Liver (tissue), 3 donors: ENCODE data around the gene PYM1.

ENCODE experiments used
- RAD21 ChIP-seq, 2 donors: IDR thresholded peaks; 2 replicates each; pipeline ENCODE4 v1.6.1; 2016; ENCODE audit warnings: antibody characterized with exemption in 2 of 2, mild to moderate bottlenecking in 2 of 2
- TAF1 ChIP-seq: conservative IDR thresholded peaks from 2 replicates; pipeline ENCODE4 v1.6.1; 2016; ENCODE audit warnings: antibody characterized with exemption, mild to moderate bottlenecking
- TF ChIP-seq, protein P1 (sequence below): fragments of 150-350 bp; IDR thresholded peaks from 2 replicates; pipeline ENCODE4 v1.5.1; 2017; ENCODE audit warnings: improper control_type of control experiment, low read depth, low read length; ENCODE audit not compliant: missing input control
- donor health status: healthy.
- donor health status: healthy.

DNA sequence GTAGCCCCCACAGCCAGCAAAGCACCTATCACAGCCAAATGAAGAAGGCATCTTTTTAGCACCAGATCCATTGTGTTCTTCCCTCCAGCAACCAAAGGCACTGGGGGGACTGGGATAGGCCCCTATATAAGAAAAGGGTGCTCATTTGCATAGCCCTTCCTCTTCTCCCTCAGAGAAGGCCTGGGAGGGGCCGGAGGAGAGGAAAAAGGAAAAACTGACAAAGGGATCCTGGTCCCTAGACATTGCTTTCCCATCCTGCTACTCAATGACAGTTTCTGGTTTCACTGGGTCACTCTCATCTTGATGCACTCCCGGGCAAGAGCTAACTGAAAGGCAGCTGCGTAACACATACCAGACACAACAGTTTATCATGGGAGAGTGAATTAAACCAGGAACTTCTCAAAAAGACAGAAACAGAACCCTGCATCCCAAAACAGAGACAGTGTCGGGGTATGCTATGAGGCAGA lies 38.3 kb upstream of the PYM1 start, which contains the start of gene PMEL:
- TF ChIP-seq RAD21 (IDR thresholded peaks at IDR 0.05) (no peak), TAF1 (no peak)
- TF ChIP-seq, protein P1, sequence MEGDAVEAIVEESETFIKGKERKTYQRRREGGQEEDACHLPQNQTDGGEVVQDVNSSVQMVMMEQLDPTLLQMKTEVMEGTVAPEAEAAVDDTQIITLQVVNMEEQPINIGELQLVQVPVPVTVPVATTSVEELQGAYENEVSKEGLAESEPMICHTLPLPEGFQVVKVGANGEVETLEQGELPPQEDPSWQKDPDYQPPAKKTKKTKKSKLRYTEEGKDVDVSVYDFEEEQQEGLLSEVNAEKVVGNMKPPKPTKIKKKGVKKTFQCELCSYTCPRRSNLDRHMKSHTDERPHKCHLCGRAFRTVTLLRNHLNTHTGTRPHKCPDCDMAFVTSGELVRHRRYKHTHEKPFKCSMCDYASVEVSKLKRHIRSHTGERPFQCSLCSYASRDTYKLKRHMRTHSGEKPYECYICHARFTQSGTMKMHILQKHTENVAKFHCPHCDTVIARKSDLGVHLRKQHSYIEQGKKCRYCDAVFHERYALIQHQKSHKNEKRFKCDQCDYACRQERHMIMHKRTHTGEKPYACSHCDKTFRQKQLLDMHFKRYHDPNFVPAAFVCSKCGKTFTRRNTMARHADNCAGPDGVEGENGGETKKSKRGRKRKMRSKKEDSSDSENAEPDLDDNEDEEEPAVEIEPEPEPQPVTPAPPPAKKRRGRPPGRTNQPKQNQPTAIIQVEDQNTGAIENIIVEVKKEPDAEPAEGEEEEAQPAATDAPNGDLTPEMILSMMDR, result no peak
